ENCODE results near the gene PRLR. TPM values are rescaled to one million over a fixed set of nuclear protein-coding genes. Genes with fewer than 3 reads are reported as not detected.

The PRLR gene
- total and polyA plus RNA-seq, 2 of the 8 experiments (the other 6 are each of a cell fraction or from before 2014, with no cell fraction given) = 0.53 to 2.5 TPM

GRCh38 chr5:35004200-35004599 lies 226.1 kb downstream of the PRLR start:
- no peak overlapping the region for H4K8ac ChIP-seq (ENCODE audit: extremely low read depth, insufficient read depth, low read length)
- no peak overlapping the region for H2BK20ac ChIP-seq (ENCODE audit: low read length)
- H2AK5ac ChIP-seq (ENCODE audit: low read depth, low read length) = no peak overlapping the region
- H3K4me3 ChIP-seq (ENCODE audit: extremely low read depth in 1 of 4, insufficient read depth in 2 of 4, low read depth in 3 of 4, low read length in 4 of 4) = no peak overlapping the region
- H3K9ac ChIP-seq (replicated peaks in 1 of 4; ENCODE audit: extremely low read depth in 1 of 4, low read depth in 3 of 4, low read length in 3 of 4) = no peak overlapping the region
- ChIA-PET CTCF (ENCODE audit: partially characterized antibody) (interaction anchor here (0.8 to 3.4 kb wide), 24 partner anchors 7 to 529 kb away, joined by 3 to 69 read pairs (median 5); partner anchors contain the start of gene DNAJC21), POLR2A (ENCODE audit: partially characterized antibody) (interaction anchor here (1.6 kb wide), 1 partner anchor 88 kb away, joined by 3 read pairs; no protein-coding TSS in a partner anchor)
- H3K27ac ChIP-seq (ENCODE audit: low read depth, low read length) = no peak overlapping the region
- no peaks in the 10 kb centered on the region for H4K20me1 ChIP-seq (replicated peaks in 1 of 2; ENCODE audit: control insufficient read depth in 1 of 2, insufficient read depth in 2 of 2, low read length in 2 of 2)
- H3K4me2 ChIP-seq (ENCODE audit: insufficient read depth in 1 of 2, low read depth in 2 of 2, low read length in 2 of 2) = no peak overlapping the region
- H3K14ac ChIP-seq (ENCODE audit: insufficient read length) = no peak overlapping the region
- H2BK5ac ChIP-seq (ENCODE audit: low read depth, low read length) = no peak overlapping the region
- no peaks in the 10 kb centered on the region for H3K36me3 ChIP-seq (ENCODE audit: control insufficient read depth in 2 of 4, insufficient read depth in 4 of 4, low read length in 3 of 4)
- no peak overlapping the region for H2BK12ac ChIP-seq (ENCODE audit: low read depth, low read length)
- H3K4ac ChIP-seq (replicated peaks; ENCODE audit: insufficient read length, low read depth, low read length) = no peak overlapping the region
- no peak for FAIRE-seq
- H2BK15ac ChIP-seq (ENCODE audit: low read length) = no peak overlapping the region
- no peaks in the 10 kb centered on the region for H3K9me3 ChIP-seq (ENCODE audit: insufficient read depth in 2 of 2, low read depth in 1 of 2, low read length in 1 of 2)
- no peak overlapping the region for H3K23ac ChIP-seq (ENCODE audit: insufficient read length)
- H3K79me2 ChIP-seq (ENCODE audit: control insufficient read depth in 1 of 2, insufficient read depth in 2 of 2, low read length in 2 of 2) = no peaks in the 10 kb centered on the region
- H4K91ac ChIP-seq (replicated peaks; ENCODE audit: insufficient read length, low read length) = no peak overlapping the region
- peaks cover 0 to 4% (median 0%) of the 10 kb centered on the region in 4 experiments; a peak in 1 of 7 replicates for H3K4me1 ChIP-seq (replicated peaks in 1 of 4; ENCODE audit: control insufficient read depth in 3 of 4, insufficient read depth in 4 of 4, low read length in 3 of 4)
- H3K23me2 ChIP-seq (ENCODE audit: low read depth, low read length) = no peaks in the 10 kb centered on the region
- no peak overlapping the region for H3K56ac ChIP-seq (replicated peaks; ENCODE audit: insufficient read length, low read depth, low read length)
- no peak overlapping the region for H2BK120ac ChIP-seq (replicated peaks; ENCODE audit: low read depth, low read length)
- 84% methylated on average over 5 of the region's 5 CpGs; no CpG with 5 or more reads in 1 of the 2 experiments for WGBS, 2 experiments (ENCODE audit: extremely low coverage in 1 of 2, insufficient coverage in 1 of 2, insufficient read length in 1 of 2, insufficient replicate concordance in 2 of 2, low coverage in 1 of 2, low lambda C conversion rate in 2 of 2, missing lambda C conversion rate in 1 of 2)
- no peaks in the 10 kb centered on the region for H3K79me1 ChIP-seq (ENCODE audit: low read depth, low read length)
- no peak overlapping the region for H4K5ac ChIP-seq (ENCODE audit: insufficient read length, low read depth, low read length)
- peak overlapping the region; percentile 65; the same call in 1 of the 2 replicates for H2AFZ ChIP-seq (ENCODE audit: low read length)
- H3K27me3 ChIP-seq (replicated peaks in 1 of 4; ENCODE audit: control insufficient read depth in 3 of 4, extremely low read depth in 1 of 4, insufficient read depth in 3 of 4, low read length in 3 of 4) = no peaks in the 10 kb centered on the region
- H3K18ac ChIP-seq (ENCODE audit: extremely low read depth, low read length) = no peak overlapping the region
- peak in 1 of 2 experiments; percentile 45 for DNase-seq (ENCODE audit: low read depth in 1 of 2, low spot score in 2 of 2)
- TF ChIP-seq CBX8 (IDR thresholded peaks at IDR 0.05; ENCODE audit: borderline replicate concordance, low read depth, low read length) (no peak), TEAD4 (IDR thresholded peaks at IDR 0.05; ENCODE audit: low read depth, low read length) (no peak), CHD2 (IDR thresholded peaks at IDR 0.05; ENCODE audit: low read length) (no peak), ATF3 (IDR thresholded peaks at IDR 0.05; ENCODE audit: insufficient read depth, low read depth, low read length) (no peak), SAP30 (IDR thresholded peaks at IDR 0.05; ENCODE audit: insufficient read depth, insufficient replicate concordance, low read length) (no peak), JUN (IDR thresholded peaks at IDR 0.05; ENCODE audit: low read depth, low read length) (no peak), EZH2 (IDR thresholded peaks at IDR 0.05; ENCODE audit: low read depth, low read length, severe bottlenecking) (no peak), CREB1 (IDR thresholded peaks at IDR 0.05) (no peak), SP1 (IDR thresholded peaks at IDR 0.05; ENCODE audit: low read depth, low read length) (no peak), NANOG (IDR thresholded peaks at IDR 0.05; ENCODE audit: insufficient read depth, low read depth, low read length, poor library complexity, severe bottlenecking) (no peak)
